GM21786 (cell line): ENCODE results near the gene CASQ2.
"Not testable (repeated sequence)": the region's sequence is repeated elsewhere in the genome, so short reads cannot be mapped to it uniquely, and the experiment has no call there.

Experiments
- ATAC-seq: cut with Tn5 transposase; IDR thresholded peaks from one replicate; pipeline ENCODE4 v1.9.1; 2021; ENCODE audit not compliant: unreplicated experiment

CASQ2 gene

DNA sequence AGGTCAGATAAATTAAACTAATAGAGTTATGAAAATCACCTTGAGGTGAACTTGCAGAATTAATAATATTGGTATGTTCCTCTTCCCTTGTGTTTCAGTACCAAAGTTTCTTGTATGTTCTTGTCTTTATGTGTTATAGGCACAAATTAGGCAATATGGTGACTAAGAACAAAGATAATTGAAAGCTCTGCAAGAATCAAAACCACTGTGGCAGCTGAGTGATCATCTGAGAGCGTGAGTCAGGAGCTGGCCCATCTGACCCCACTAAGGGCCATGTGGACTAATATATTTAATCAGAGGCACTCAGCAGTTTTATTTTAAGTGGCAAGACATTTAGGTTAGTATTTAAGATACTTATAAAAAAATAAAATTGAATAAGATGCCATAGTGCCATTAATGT lies 12.8 kb upstream of the CASQ2 start:
- ATAC-seq = no peak

DNA sequence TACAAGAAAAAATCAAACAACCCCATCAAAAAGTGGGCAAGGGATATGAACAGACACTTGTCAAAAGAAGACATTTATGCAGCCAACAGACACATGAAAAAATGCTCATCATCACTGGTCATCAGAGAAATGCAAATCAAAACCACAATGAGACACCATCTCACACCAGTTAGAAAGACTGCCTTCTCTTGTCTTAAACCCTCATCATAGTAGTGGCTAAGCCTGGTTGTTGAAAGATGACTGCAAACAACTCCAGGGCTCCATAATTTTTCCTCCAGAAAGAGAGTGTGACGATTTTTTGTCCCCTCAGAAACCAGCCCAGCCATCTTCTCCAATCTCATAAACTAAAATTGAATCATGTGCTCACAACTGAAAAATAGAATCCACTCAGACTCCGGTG lies 12.1 kb upstream of the CASQ2 start:
- ATAC-seq = not testable (repeated sequence)

DNA sequence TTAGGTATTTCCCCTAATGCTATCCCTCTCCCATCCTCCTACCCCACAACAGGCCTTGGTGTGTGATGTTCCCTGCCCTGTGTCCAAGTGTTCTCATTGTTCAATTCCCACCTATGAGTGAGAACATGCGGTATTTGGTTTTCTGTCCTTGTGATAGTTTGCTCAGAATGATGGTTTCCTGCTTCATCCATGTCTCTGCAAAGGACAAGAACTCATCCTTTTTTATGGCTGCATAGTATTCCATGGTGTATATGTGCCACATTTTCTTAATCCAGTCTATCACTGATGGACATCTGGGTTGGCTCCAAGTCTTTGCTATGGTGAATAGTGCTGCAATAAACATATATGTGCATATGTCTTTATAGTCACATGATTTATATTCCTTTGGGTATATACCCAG lies 10.6 kb upstream of the CASQ2 start:
- not testable (repeated sequence) for ATAC-seq

- ATAC-seq = peak; percentile 96
Measured at GRCh38 chr1:115771847-115772457, 3.4 kb upstream of the CASQ2 start.

DNA sequence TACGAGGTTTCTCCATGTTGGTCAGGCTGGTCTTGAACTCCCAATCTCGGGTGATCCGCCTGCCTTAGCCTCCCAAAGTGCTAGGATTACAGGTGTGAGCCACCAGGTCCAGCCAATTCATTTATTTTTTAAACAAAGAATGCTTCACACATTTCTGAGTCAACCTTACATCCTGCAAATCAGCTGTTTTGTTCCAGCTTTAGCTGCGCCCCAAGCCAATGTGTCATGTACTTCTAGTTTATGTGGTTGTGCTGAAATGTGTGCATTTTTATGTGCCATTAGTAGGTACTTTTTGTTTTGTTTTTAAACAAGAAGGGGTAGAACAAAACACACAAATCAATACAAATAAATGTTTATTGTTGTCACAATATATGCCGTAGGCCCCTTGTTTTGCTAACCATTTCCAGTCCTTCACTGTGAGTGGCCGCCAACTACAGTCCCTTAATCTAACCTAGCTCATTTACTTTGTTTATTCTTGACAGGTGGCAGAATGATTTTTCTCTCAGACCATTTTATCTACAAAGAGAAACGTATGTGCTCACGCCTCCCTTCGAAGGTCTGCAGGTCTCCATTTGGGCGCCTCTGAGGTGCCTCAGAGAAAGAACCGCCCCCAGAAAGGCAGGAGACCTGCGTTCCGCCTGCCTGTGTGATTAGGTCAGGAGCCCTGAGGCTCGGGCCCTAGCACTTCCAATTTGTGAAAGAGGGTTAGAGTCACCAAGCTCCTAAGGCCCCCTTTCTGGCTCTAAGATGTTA lies 2.8 kb upstream of the CASQ2 start:
- no peak for ATAC-seq

- ATAC-seq = no peak
Measured at GRCh38 chr1:115767403-115767802, 1.1 kb downstream of the CASQ2 start.

DNA sequence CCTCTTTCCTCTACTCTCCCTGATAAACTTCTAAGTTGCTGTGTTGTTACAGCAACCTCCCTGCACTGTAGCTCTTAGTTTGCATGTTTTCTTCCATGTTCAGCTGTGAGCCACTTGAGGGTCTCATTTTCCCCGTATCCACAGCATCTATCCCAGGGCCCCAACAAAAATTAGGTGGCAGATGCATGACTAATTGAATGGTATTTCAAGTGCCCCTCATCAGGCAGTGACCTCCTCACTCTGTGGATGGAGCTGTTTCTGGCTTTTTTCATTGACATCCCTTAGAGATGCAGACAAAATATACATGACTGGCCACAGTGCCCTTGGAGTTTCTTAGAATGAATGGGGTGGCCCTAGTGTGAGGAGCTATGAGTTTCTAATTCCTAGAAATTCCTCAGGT lies 3.4 kb downstream of the CASQ2 start:
- ATAC-seq = no peak

DNA sequence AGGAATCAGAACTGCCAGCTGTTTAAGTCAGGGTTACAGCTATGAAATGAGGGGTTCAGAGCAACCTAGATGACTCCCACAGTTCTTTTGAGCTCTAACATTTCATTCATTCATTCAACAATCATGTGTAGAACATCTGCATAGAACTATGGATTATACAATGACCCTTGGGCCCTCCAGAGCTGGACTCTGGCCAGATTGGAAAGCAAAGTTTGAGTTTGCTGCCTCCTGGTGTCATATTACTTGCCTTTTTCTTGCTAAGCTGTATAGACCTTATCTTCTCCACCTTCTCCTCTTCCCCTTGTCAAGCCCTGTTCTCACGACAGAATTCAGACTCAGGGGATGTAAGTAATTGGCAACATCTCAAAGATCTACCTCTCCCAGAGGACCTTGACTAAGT lies 4.0 kb downstream of the CASQ2 start:
- ATAC-seq = no peak

DNA sequence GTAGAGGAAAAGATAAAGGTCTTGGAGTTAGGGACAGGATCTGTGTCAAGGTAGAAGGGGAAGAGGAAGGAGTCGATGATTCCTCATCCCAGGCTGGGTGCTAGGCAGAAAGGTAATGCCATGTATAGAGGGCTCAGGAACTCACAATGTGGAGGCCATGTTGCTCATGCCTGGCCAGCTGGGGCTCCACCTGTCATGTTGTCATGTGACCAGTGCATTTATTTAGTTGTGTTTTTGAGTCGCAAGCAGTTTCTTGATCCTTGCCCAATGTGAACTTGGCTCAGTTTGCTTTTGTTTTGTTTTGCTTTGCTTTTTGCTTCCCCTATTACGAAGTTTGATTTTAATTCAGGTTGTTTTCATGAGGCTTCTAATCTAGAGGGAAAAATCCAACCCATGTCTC lies 5.7 kb downstream of the CASQ2 start:
- no peak for ATAC-seq

DNA sequence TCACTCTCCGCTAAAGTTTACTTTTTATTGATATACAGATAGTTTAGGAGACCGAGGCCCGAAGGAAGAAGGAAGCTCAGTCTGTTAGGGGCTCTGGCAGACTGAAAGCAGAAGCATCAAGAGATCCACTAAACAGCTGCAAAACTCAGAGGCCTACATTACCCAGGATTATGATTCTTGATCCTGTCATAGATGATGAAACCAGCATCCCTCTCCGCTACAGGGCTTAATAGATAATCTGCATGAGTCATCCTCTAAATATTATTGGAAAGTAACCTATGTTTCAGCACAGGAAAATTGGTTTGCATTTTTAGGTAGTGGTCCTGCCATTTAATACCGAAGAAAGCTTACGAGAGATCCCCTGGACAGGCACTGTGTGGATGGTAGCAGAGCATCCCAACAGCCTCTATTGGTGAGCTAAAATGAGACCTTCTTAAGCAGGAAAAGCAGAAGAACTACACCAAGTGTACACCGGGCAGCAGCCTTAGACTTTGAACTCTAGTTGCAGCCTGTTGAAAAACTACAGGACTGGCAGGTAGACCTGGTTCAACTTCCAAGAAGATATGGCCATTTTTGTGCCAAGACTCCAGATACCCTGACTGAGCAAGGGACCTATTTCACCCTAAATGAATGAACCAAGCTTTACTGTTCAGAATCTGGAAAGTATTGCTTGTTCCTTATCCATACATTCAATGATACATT lies 6.8 kb downstream of the CASQ2 start:
- no peak for ATAC-seq

- no peak for ATAC-seq
Measured at GRCh38 chr1:115757856-115758255, 10.7 kb downstream of the CASQ2 start.

- no peak for ATAC-seq
Measured at GRCh38 chr1:115757326-115757725, 11.2 kb downstream of the CASQ2 start.

GRCh38 chr1:115755456-115756370 lies 12.8 kb downstream of the CASQ2 start:
- no peak for ATAC-seq

GRCh38 chr1:115753830-115754229 lies 14.7 kb downstream of the CASQ2 start:
- no peak for ATAC-seq

- no peak for ATAC-seq
Measured at GRCh38 chr1:115753361-115753760, 15.2 kb downstream of the CASQ2 start.

GRCh38 chr1:115748401-115749150 lies 19.9 kb downstream of the CASQ2 start:
- no peak for ATAC-seq

DNA sequence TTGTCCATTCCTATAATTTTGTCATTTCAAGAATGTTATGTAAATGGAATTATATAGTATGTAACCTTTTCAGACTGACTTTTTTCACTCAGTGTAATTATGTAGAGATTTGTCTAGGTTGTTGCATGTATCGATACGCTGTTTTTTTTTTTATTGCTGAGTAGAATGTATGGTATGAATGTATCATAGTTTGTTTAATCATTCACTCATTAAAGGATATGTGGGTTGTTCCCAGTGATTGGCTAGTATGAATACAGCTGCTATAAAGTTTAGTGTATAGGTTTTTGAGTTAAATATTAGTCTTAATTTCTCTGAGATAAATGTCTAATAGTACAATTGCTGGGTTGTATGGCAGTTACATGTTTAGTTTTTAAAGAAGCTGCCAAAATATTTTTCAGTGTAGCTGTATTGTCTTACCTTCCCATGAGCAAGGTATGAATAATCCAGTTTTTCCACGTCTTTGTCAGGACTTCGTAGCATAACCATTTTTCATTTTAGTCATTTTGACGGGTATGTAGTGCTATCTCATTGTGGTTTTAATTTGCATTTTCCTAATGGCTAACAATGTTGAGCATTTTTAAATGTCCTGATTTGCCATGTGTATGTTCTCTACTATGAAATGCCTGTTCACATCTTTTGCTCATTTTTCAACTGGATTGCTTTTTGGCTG lies 22.4 kb downstream of the CASQ2 start:
- ATAC-seq = no peak

GRCh38 chr1:115744646-115745275 lies 23.8 kb downstream of the CASQ2 start:
- ATAC-seq = no peak

DNA sequence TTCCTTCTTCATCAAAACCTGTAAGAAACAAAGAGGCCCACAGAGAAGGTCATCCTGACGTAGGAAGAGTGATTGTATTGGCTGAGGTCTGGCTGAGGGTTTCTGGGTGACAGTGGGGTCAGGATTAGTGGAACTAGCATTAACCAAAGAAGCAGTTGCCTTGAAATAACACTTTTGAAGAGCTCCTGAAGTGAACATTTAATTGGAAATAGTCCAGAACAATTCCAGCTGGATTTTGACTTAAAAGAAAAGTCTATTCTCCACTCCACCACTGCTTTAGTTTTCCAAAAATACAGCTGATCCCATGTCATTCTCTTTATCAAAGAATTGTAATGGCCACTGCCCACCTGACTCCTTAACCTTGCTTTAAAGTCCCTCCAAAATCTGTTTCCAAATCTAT lies 27.7 kb downstream of the CASQ2 start:
- no peak for ATAC-seq
